Mammary epithelial cell (primary cell): ENCODE data around the gene CFTR.

Experiments
- CTCF ChIP-seq, 2 donors: IDR thresholded peaks in 1 of 2; conservative IDR thresholded peaks in 1 of 2; 2 replicates each; pipeline ENCODE4 v1.5.1; 2011 to 2012; ENCODE audit warnings: inconsistent platforms in 2 of 2, low read length in 2 of 2, mild to moderate bottlenecking in 2 of 2, control low read depth in 1 of 2, low read depth in 1 of 2; ENCODE audit not compliant: insufficient read depth in 1 of 2; ENCODE audit errors: extremely low read depth in 1 of 2
- EZH2 ChIP-seq: IDR thresholded peaks from 2 replicates; pipeline ENCODE4 v1.6.1; 2012; ENCODE audit warnings: low read length, inconsistent platforms, borderline replicate concordance

GRCh38 chr7:117619681-117620080 lies 139.9 kb downstream of the CFTR start:
- TF ChIP-seq CTCF (conservative IDR thresholded peaks at IDR 0.05 in 1 of 2, IDR thresholded peaks at IDR 0.05 in 1 of 2; ENCODE audit: extremely low read depth in 1 of 2, insufficient read depth in 1 of 2, low read depth in 1 of 2, low read length in 2 of 2) (no peak), EZH2 (no peak)
